DMS153 treated with DMSO at 0.1 percent for 48 hours (cell line): Measurements from ENCODE around the gene BNC2.

Experiments used
- DNase-seq: peaks from one replicate; lab custom pipeline; 2025; ENCODE audit not compliant: unreplicated experiment; lab: John Stamatoyannopoulos, UW

Gene BNC2

GRCh38 chr9:16767366-16767765 is 103.1 kb downstream of the BNC2 start:
- DNase-seq, result no peak

- DNase-seq, result no peak
Measured at GRCh38 chr9:16763946-16764345, 106.5 kb downstream of the BNC2 start.

- no peak for DNase-seq
Measured at GRCh38 chr9:16755467-16756160, 114.9 kb downstream of the BNC2 start.

- no peak for DNase-seq
Measured at GRCh38 chr9:16754662-16755061, 115.8 kb downstream of the BNC2 start.

GRCh38 chr9:16753256-16753655 is 117.2 kb downstream of the BNC2 start:
- no peak for DNase-seq

- no peak for DNase-seq
Measured at GRCh38 chr9:16752601-16753000, 117.9 kb downstream of the BNC2 start.

- DNase-seq, result no peak
Measured at GRCh38 chr9:16750553-16750952, 119.9 kb downstream of the BNC2 start.

- DNase-seq, result no peak
Measured at GRCh38 chr9:16745359-16745758, 125.1 kb downstream of the BNC2 start.

GRCh38 chr9:16744394-16744793 is 126.1 kb downstream of the BNC2 start:
- no peak for DNase-seq

GRCh38 chr9:16743375-16743774 is 127.1 kb downstream of the BNC2 start:
- no peak for DNase-seq

- DNase-seq, result no peak
Measured at GRCh38 chr9:16735001-16735400, 135.5 kb downstream of the BNC2 start.

GRCh38 chr9:16732546-16732945 is 137.9 kb downstream of the BNC2 start:
- DNase-seq, result no peak

- no peak for DNase-seq
Measured at GRCh38 chr9:16730162-16730561, 140.3 kb downstream of the BNC2 start.

GRCh38 chr9:16729651-16730050 is 140.8 kb downstream of the BNC2 start:
- DNase-seq, result peak; percentile 91

GRCh38 chr9:16728137-16728508 is 142.3 kb downstream of the BNC2 start:
- peak; percentile 26 for DNase-seq

- DNase-seq, result no peak
Measured at GRCh38 chr9:16727452-16728136, 142.9 kb downstream of the BNC2 start.

GRCh38 chr9:16726718-16727451 is 143.6 kb downstream of the BNC2 start:
- DNase-seq, result peak; percentile 68

GRCh38 chr9:16726029-16726428 is 144.4 kb downstream of the BNC2 start:
- no peak for DNase-seq

- DNase-seq, result no peak
Measured at GRCh38 chr9:16725066-16725465, 145.4 kb downstream of the BNC2 start.

- no peak for DNase-seq
Measured at GRCh38 chr9:16721972-16722371, 148.5 kb downstream of the BNC2 start.

GRCh38 chr9:16720386-16720785 is 150.1 kb downstream of the BNC2 start:
- no peak for DNase-seq

- no peak for DNase-seq
Measured at GRCh38 chr9:16719921-16720320, 150.5 kb downstream of the BNC2 start.
